ENCODE measurements around the gene UCKL1. TPM values are rescaled to one million over a fixed set of nuclear protein-coding genes. Genes with fewer than 3 reads are reported as not detected.
"Not testable (repeated sequence)": the region's sequence is repeated elsewhere in the genome, so short reads cannot be mapped to it uniquely, and the experiment has no call there.

Gene UCKL1
- total RNA-seq, 2 donors from 2014 or later: 46.6 to 66.2 TPM

GRCh38 chr20:63963348-63963741, 7.1 kb upstream of the UCKL1 start:
- no peak for TF ChIP-seq POLR2AphosphoS5 (IDR thresholded peaks at IDR 0.05)
- TF ChIP-seq POLR2A (IDR thresholded peaks at IDR 0.05): no peak
- TF ChIP-seq, protein P1, sequence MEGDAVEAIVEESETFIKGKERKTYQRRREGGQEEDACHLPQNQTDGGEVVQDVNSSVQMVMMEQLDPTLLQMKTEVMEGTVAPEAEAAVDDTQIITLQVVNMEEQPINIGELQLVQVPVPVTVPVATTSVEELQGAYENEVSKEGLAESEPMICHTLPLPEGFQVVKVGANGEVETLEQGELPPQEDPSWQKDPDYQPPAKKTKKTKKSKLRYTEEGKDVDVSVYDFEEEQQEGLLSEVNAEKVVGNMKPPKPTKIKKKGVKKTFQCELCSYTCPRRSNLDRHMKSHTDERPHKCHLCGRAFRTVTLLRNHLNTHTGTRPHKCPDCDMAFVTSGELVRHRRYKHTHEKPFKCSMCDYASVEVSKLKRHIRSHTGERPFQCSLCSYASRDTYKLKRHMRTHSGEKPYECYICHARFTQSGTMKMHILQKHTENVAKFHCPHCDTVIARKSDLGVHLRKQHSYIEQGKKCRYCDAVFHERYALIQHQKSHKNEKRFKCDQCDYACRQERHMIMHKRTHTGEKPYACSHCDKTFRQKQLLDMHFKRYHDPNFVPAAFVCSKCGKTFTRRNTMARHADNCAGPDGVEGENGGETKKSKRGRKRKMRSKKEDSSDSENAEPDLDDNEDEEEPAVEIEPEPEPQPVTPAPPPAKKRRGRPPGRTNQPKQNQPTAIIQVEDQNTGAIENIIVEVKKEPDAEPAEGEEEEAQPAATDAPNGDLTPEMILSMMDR (IDR thresholded peaks at IDR 0.05): no peak
- Histone ChIP-seq H3K9me3 (no peaks in the 10 kb centered on the region), H3K4me1 (replicated peaks) (peaks cover under 1% of the 10 kb centered on the region), H3K4me3 (no peak overlapping the region), H3K36me3 (peaks cover 0 to 17% of the 10 kb centered on the region in 2 donors), H3K27me3 (replicated peaks; ENCODE audit: insufficient read depth) (no peaks in the 10 kb centered on the region), H3K27ac (no peak overlapping the region)
- 91% methylated on average over 24 of the region's 27 CpGs for WGBS
- no peak for DNase-seq (ENCODE audit: low spot score)
- intact Hi-C loops (cut with DNase I): loop anchor here (10.0 kb wide), 2 partner anchors 219 to 339 kb away; partner anchors contain the start of gene GMEB2

- DNase-seq (ENCODE audit: low spot score): no peak
- Histone ChIP-seq H3K4me3 (no peak overlapping the region), H3K27ac (no peak overlapping the region), H3K36me3 (peaks cover 0 to 17% of the 10 kb centered on the region in 2 donors), H3K27me3 (replicated peaks; ENCODE audit: insufficient read depth) (no peaks in the 10 kb centered on the region), H3K9me3 (no peaks in the 10 kb centered on the region), H3K4me1 (replicated peaks) (peaks cover 3% of the 10 kb centered on the region)
- TF ChIP-seq, protein P1 (IDR thresholded peaks at IDR 0.05): no peak
- no peak for TF ChIP-seq POLR2AphosphoS5 (IDR thresholded peaks at IDR 0.05)
- no peak for TF ChIP-seq POLR2A (IDR thresholded peaks at IDR 0.05)
- 93% methylated on average over 46 of the region's 61 CpGs for WGBS
- intact Hi-C loops (cut with DNase I): loop anchor here (10.0 kb wide), 2 partner anchors 218 to 338 kb away; partner anchors contain the start of gene GMEB2
Measured at GRCh38 chr20:63962426-63963347, 6.5 kb upstream of the UCKL1 start.

- no peak overlapping the region for H3K27ac ChIP-seq
- H3K36me3 ChIP-seq: peaks cover 0 to 17% of the 10 kb centered on the region in 2 donors
- 90% methylated on average over 26 of the region's 26 CpGs for WGBS
- intact Hi-C loops (cut with DNase I): loop anchor here (10.0 kb wide), 2 partner anchors 217 to 337 kb away; partner anchors contain the start of gene GMEB2
- no peak overlapping the region for H3K4me3 ChIP-seq
- H3K4me1 ChIP-seq (replicated peaks): peaks cover 9% of the 10 kb centered on the region
- H3K9me3 ChIP-seq: no peaks in the 10 kb centered on the region
- H3K27me3 ChIP-seq (replicated peaks; ENCODE audit: insufficient read depth): no peaks in the 10 kb centered on the region
- TF ChIP-seq, protein P1 (IDR thresholded peaks at IDR 0.05): no peak
- TF ChIP-seq POLR2AphosphoS5 (IDR thresholded peaks at IDR 0.05): no peak
- no peak for TF ChIP-seq POLR2A (IDR thresholded peaks at IDR 0.05)
- no peak for DNase-seq (ENCODE audit: low spot score)
Measured at GRCh38 chr20:63961664-63962425, 5.6 kb upstream of the UCKL1 start.

GRCh38 chr20:63960654-63961621, 4.7 kb upstream of the UCKL1 start:
- not testable (repeated sequence) for H3K9me3 ChIP-seq; H3K4me3 ChIP-seq; H3K4me1 ChIP-seq (replicated peaks); DNase-seq (ENCODE audit: low spot score); H3K27ac ChIP-seq; H3K27me3 ChIP-seq (replicated peaks; ENCODE audit: insufficient read depth)
- intact Hi-C loops (cut with DNase I): loop anchor here (10.0 kb wide), 2 partner anchors 216 to 336 kb away; partner anchors contain the start of gene GMEB2
- peaks cover 0 to 17% of the 10 kb centered on the region in 2 donors for H3K36me3 ChIP-seq
- 89% methylated on average over 14 of the region's 15 CpGs for whole genome bisulfite sequencing

Measured in prostate gland (tissue), 2 donors.